GM19452 (cell line): ENCODE results near the gene PCDHB8.
"Not testable (repeated sequence)": the region's sequence is repeated elsewhere in the genome, so short reads cannot be mapped to it uniquely, and the experiment has no call there.

Source experiments
- ATAC-seq: cut with Tn5 transposase; IDR thresholded peaks from one replicate; pipeline ENCODE4 v1.9.1; 2021; ENCODE audit not compliant: unreplicated experiment

The PCDHB8 gene

DNA sequence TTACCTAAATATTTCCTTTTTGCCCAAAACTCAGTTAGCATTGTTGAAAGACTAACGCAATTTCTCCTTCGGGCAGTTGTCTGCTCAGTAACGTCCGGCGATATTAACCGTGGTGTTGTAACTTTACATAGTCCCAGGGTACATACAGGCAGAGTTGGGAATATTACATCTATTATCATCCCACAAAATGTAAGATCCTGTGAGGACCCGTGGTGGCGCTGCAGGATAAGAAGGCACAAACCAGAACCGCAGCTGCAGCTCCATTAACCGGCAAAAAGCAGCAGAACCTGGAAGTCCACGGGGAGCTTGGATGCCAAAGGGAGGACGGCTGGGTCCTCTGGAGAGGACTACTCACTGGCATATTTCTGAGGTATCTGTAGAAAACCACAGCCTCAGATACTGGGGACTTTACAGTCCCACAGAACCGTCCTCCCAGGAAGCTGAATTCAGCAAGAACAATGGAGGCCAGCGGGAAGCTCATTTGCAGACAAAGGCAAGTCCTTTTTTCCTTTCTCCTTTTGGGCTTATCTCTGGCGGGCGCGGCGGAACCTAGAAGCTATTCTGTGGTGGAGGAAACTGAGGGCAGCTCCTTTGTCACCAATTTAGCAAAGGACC is at the start of gene PCDHB8:
Gene PCDHB8 (plus strand): TSS at position 214 of the 615 bp plus-strand sequence. CDS start 245 bp downstream, at position 459.
- not testable (repeated sequence) for ATAC-seq

DNA sequence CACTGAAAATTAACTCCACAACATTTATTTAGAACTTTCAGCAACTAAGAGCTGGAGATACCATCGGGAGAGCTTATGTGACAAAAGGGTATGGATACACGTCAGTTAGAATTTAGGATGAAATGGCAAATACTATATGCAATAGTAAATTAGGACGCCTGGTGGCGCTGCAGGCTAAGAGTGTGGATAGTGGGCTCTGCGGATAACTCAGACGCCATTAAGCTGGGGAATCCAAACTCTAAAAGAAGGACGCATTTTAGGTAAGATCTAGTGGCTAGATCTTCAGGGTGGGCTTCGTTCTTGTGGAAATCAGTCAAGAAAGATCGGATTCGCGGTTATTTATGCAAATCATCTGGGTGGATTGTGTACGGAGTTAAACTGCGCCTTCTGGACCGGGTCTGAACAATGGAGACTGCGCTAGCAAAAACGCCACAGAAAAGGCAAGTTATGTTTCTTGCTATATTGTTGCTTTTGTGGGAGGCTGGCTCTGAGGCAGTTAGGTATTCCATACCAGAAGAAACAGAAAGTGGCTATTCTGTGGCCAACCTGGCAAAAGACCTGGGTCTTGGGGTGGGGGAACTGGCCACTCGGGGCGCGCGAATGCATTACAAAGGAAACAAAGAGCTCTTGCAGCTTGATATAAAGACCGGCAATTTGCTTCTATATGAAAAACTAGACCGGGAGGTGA is 42.4 kb upstream of the PCDHB8 start, which contains the start of gene PCDHB5:
Gene PCDHB5 (plus strand): TSS at position 177 of the 688 bp plus-strand sequence. CDS start 229 bp downstream, at position 406.
- ATAC-seq: no peak

DNA sequence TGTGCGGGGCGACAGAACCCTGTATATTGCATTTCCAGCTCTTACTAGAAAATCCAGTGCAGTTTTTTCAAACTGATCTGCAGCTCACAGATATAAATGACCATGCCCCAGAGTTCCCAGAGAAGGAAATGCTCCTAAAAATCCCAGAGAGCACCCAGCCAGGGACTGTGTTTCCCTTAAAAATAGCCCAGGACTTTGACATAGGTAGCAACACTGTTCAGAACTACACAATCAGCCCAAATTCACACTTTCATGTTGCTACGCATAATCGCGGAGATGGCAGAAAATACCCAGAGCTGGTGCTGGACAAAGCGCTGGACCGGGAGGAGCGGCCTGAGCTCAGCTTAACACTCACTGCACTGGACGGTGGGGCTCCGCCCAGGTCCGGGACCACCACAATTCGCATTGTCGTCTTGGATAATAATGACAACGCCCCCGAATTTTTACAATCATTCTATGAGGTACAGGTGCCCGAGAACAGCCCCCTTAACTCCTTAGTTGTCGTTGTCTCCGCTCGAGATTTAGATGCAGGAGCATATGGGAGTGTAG is 41.8 kb upstream of the PCDHB8 start:
- ATAC-seq: no peak

DNA sequence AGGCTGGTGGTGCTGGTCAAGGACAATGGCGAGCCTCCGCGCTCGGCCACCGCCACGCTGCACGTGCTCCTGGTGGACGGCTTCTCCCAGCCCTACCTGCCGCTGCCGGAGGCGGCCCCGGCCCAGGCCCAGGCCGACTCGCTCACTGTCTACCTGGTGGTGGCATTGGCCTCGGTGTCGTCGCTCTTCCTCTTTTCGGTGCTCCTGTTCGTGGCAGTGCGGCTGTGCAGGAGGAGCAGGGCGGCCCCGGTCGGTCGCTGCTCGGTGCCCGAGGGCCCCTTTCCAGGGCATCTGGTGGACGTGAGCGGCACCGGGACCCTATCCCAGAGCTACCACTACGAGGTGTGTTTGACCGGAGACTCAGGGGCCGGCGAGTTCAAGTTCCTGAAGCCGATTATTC is 40.2 kb upstream of the PCDHB8 start:
- not testable (repeated sequence) for ATAC-seq

DNA sequence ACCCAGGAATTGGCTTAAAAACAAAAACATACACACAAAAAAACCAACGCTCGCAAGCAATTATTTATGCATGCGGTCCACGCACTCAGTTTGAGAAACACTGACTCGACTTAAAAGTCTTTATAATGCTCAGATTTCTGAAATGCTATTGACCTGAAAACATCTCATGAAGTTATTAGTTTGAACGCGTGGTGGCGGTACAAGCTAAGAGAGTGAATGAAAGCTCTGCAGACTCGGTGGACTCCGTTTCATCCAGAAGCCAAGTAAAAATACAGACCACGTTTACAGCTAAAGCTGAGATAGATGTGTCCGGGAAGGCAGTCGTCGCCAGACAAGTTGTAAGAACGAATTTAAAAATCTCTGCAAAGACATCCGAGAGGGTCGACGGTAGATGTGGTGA is 27.8 kb upstream of the PCDHB8 start, which contains the start of gene PCDHB6:
Gene PCDHB6 (plus strand): TSS at position 246 of the 400 bp plus-strand sequence. CDS start 201 bp downstream, outside the sequence.
- no peak for ATAC-seq

DNA sequence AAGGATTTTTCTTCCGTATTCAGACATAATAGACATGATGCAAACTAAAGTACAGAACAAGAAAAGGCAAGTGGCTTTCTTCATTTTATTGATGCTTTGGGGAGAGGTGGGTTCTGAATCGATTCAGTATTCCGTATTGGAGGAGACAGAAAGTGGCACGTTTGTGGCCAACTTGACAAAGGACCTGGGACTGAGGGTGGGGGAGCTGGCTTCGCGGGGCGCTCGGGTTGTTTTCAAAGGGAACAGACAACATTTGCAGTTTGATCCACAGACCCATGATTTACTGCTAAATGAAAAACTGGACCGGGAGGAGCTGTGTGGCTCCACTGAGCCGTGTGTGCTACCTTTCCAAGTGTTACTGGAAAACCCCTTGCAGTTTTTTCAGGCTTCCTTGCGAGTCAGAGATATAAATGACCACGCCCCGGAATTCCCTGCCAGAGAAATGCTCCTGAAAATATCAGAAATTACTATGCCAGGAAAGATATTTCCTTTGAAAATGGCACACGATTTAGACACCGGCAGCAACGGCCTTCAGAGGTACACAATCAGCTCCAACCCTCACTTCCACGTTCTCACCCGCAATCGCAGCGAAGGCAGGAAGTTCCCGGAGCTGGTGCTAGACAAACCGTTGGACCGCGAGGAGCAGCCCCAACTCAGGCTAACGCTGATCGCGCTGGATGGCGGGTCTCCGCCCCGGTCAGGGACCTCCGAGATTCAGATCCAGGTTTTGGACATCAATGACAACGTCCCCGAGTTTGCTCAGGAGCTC is 27.2 kb upstream of the PCDHB8 start:
- no peak for ATAC-seq

DNA sequence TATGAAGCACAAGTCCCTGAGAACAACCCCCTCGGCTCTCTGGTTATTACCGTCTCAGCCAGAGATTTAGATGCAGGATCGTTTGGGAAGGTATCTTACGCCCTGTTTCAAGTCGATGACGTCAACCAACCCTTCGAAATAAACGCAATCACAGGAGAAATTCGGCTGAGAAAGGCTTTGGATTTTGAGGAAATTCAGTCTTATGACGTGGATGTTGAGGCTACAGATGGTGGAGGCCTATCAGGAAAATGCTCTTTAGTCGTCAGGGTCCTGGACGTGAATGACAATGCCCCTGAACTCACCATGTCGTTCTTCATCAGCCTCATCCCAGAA is 26.6 kb upstream of the PCDHB8 start:
- ATAC-seq: no peak

DNA sequence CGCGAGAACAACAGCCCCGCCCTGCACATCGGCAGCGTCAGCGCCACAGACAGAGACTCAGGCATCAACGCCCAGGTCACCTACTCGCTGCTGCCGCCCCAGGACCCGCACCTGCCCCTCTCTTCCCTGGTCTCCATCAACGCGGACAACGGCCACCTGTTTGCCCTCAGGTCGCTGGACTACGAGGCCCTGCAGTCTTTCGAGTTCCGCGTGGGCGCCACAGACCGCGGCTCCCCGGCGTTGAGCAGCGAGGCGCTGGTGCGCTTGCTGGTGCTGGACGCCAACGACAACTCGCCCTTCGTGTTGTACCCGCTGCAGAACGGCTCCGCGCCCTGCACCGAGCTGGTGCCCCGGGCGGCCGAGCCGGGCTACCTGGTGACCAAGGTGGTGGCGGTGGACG is 26.0 kb upstream of the PCDHB8 start:
- not testable (repeated sequence) for ATAC-seq

DNA sequence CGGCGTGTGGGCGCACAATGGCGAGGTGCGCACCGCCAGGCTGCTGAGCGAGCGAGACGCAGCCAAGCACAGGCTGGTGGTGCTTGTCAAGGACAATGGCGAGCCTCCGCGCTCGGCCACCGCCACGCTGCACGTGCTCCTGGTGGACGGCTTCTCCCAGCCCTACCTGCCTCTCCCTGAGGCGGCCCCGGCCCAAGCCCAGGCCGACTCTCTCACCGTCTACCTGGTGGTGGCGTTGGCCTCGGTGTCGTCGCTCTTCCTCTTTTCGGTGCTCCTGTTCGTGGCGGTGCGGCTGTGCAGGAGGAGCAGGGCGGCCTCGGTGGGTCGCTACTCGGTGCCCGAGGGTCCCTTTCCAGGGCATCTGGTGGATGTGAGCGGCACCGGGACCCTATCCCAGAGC is 25.5 kb upstream of the PCDHB8 start:
- not testable (repeated sequence) for ATAC-seq

DNA sequence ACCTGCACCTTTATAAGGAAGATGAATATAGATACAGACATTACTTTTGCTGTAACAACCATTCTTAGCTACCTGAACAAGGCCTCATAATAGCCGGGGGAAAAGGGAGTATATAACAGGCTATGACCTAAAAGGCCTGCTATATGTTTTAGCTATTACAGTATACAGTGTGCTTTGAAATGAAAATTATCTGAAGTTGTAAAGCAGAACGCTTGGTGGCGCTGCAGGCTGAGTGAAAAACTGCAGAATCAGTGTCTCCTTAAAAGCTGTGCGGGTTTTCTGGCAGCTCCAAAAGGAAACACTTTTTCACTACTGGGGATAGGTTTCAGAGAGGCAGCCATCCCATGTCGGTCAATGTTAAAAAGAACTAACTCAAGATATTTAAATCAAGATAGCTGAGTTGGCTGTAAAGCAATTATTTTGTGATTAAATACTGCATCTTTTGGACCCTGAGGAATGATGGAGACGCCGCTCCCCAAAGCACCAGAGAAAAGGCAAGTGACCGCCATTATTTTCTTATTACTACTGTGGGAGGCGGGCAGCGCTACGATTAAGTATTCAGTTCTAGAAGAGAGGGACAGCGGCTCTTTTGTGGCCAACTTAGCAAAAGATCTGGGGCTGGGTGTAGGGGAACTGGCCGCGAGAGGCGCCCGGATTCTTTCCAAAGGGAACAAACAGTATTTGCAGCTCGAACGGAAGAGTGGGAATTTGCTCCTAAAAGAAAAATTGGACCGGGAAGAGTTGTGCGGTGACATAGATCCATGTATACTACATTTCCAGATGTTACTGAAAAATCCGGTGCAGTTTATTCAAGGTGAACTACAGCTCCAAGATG is 21.8 kb upstream of the PCDHB8 start:
- no peak for ATAC-seq

DNA sequence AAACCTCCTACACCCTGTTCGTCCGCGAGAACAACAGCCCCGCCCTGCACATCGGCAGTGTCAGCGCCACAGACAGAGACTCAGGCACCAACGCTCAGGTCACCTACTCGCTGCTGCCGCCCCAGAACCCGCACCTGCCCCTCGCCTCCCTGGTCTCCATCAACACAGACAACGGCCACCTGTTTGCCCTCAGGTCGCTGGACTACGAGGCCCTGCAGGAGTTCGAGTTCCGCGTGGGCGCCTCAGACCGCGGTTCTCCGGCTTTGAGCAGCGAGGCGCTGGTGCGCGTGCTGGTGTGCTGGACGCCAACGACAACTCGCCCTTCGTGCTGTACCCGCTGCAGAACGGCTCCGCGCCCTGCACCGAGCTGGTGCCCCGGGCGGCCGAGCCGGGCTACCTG is 20.2 kb upstream of the PCDHB8 start:
- not testable (repeated sequence) for ATAC-seq

DNA sequence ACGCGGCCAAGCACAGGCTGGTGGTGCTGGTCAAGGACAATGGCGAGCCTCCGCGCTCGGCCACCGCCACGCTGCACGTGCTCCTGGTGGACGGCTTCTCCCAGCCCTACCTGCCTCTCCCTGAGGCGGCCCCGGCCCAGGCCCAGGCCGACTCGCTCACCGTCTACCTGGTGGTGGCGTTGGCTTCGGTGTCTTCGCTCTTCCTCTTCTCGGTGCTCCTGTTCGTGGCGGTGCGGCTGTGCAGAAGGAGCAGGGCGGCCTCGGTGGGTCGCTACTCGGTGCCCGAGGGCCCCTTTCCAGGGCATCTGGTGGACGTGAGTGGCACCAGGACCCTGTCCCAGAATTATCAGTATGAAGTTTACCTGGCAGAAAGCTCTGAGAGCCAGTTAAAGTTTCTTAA is 19.7 kb upstream of the PCDHB8 start:
- not testable (repeated sequence) for ATAC-seq

DNA sequence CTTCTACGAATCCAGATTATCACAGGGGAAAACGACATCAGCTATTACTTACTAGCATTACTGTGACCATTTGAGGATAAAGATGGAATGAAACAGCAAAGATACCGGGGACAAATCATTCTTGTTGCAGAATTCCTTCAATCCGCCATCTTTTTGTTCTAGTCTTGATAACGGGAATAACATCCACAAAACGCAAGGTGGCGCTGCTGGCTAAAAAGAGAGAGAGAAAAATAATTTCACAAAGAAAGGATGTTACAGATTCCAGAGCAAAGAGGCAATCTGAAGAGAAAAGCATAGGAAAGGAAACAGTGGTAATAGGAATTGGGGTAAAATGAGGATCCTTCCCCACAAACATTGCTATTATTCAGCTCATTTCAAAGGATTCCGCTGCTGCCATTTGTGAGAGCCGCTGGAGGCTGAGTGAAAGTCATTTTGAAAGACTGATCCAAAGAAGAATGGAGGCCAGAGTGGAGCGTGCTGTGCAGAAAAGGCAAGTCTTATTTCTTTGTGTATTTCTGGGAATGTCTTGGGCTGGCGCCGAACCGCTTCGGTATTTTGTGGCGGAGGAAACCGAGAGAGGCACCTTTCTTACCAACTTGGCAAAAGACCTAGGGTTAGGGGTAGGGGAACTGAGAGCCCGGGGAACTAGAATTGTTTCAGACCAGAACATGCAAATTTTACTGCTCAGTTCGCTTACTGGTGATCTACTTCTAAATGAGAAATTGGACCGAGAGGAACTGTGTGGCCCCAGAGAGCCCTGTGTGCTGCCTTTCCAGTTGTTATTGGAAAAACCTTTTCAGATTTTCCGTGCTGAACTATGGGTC is 5.0 kb upstream of the PCDHB8 start, which contains the start of gene PCDHB7:
Gene PCDHB7 (plus strand): TSS at position 264 of the 824 bp plus-strand sequence. CDS start 192 bp downstream, at position 456.
- no peak for ATAC-seq

DNA sequence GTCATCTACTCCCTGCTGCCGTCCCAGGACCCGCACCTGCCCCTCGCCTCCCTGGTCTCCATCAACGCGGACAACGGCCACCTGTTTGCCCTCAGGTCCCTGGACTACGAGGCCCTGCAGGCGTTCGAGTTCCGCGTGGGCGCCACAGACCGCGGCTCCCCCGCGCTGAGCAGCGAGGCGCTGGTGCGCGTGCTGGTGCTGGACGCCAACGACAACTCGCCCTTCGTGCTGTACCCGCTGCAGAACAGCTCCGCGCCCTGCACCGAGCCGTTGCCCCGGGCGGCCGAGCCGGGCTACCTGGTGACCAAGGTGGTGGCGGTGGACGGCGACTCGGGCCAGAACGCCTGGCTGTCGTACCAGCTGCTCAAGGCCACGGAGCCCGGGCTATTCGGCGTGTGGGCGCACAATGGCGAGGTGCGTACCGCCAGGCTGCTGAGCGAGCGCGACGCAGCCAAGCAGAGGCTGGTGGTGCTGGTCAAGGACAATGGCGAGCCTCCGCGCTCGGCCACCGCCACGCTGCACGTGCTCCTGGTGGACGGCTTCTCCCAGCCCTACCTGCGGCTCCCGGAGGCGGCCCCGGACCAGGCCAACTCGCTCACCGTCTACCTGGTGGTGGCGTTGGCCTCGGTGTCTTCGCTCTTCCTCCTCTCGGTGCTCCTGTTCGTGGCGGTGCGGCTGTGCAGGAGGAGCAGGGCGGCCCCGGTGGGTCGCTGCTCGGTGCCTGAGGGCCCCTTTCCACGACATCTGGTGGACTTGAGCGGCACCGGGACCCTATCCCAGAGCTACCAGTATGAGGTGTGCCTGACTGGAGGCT is 3.1 kb upstream of the PCDHB8 start:
- ATAC-seq: not testable (repeated sequence)

DNA sequence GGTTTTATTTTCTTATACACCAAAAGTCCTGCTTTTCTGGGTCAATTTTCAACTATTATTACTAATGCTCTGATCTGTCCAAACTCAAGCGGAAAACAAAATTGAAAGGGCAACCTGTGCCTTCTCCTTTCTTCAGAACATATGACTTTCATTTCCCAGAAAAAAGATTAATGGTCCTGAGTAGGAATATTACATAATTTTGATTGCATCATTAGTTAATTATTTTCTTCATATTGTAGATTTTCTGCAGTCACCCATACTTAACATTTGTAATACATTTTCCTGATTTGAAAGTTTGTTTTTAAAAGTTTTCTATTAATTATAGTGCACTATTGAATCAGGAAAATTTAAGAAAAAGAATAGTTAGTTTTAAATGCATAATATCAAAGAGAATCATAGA is 1.7 kb upstream of the PCDHB8 start:
- ATAC-seq: no peak

DNA sequence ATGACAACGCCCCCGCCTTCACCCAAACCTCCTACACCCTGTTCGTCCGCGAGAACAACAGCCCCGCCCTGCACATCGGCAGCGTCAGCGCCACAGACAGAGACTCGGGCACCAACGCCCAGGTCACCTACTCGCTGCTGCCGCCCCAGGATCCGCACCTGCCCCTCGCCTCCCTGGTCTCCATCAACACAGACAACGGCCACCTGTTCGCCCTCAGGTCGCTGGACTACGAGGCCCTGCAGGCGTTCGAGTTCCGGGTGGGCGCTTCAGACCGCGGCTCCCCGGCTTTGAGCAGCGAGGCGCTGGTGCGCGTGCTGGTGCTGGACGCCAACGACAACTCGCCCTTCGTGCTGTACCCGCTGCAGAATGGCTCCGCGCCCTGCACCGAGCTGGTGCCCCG is 1.8 kb downstream of the PCDHB8 start:
- ATAC-seq: not testable (repeated sequence)

DNA sequence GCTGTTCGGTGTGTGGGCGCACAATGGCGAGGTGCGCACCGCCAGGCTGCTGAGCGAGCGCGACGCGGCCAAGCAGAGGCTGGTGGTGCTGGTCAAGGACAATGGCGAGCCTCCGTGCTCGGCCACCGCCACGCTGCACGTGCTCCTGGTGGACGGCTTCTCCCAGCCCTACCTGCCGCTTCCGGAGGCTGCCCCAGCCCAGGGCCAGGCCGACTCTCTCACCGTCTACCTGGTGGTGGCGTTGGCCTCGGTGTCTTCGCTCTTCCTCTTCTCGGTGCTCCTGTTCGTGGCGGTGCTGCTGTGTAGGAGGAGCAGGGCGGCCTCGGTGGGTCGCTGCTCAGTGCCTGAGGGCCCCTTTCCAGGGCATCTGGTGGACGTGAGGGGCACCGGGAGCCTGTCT is 2.3 kb downstream of the PCDHB8 start:
- not testable (repeated sequence) for ATAC-seq

DNA sequence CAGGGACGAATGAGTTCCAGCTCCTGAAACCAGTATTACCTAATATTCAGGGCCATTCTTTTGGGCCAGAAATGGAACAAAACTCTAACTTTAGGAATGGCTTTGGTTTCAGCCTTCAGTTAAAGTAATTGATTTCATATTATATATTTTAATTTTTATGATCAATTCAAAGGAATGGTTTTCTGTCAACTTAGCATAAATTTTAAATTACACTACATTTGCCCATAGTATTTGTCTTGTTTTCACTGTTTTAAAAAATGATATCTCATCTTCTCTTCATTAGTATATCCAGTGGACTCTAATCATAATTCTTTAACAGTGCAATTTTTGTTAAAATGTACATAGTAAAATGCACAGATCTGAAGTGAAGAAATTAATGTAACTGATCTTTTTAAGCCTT is 2.7 kb downstream of the PCDHB8 start:
- ATAC-seq: no peak

DNA sequence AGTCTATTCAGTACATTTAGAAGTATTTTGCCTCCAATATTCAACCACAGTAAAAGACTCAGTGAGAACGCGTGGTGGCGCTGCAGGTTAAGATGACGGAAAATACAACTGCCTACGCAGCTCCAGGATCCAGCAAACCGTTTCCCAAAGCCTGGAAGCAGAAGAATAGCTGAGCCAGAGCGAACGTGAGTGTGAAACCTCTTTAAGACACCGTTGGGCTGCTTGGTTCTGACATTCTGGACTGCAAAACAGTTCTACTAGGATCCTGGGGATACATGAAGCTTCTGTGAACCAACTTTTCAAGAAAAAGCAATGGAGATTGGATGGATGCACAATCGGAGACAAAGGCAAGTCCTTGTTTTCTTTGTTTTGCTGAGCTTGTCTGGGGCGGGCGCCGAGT is 4.7 kb downstream of the PCDHB8 start, which contains the start of gene PCDHB16:
Gene PCDHB16 (plus strand): TSS at position 140 of the 400 bp plus-strand sequence. CDS start 173 bp downstream, at position 313.
- no peak for ATAC-seq
